ENCODE data around the gene SEC23B. TPM values are rescaled to one million over a fixed set of nuclear protein-coding genes. Genes with fewer than 3 reads are reported as not detected.
"Not testable (repeated sequence)": the region's sequence is repeated elsewhere in the genome, so short reads cannot be mapped to it uniquely, and the experiment has no call there.

Gene SEC23B
- 45.8 and 50.2 TPM in 2 replicates for total RNA-seq (2014; rRNA removed; shearing (Covaris generic))

- peak; percentile 97 for DNase-seq (ENCODE audit: low spot score)
Observed at GRCh38 chr20:18507218-18508191, at the start of gene SEC23B. SEC23B (plus strand) TSS chr20:18507940; CDS start chr20:18510836, 2,896 bp downstream.

GRCh38 chr20:18465536-18466200 is 42.1 kb upstream of the SEC23B start:
- DNase-seq (ENCODE audit: low spot score) = no peak

GRCh38 chr20:18466574-18466893 is 41.2 kb upstream of the SEC23B start:
- DNase-seq (ENCODE audit: low spot score) = no peak

GRCh38 chr20:18466894-18467730 is 40.6 kb upstream of the SEC23B start, which contains the start of the genes DZANK1 and POLR3F:
DZANK1 (minus strand) TSS chr20:18467030; CDS start chr20:18465358, 1,672 bp downstream.
POLR3F (plus strand) TSS chr20:18467390; CDS start chr20:18467507, 117 bp downstream.
- DNase-seq (ENCODE audit: low spot score) = peak; percentile 92

GRCh38 chr20:18477218-18477617 is 30.5 kb upstream of the SEC23B start:
- no peak for DNase-seq (ENCODE audit: low spot score)

- DNase-seq (ENCODE audit: low spot score) = no peak
Observed at GRCh38 chr20:18477821-18478220, 29.9 kb upstream of the SEC23B start.

GRCh38 chr20:18481596-18481995 is 26.1 kb upstream of the SEC23B start:
- DNase-seq (ENCODE audit: low spot score) = no peak

- no peak for DNase-seq (ENCODE audit: low spot score)
Observed at GRCh38 chr20:18488301-18488700, 19.4 kb upstream of the SEC23B start.

GRCh38 chr20:18496042-18496441 is 11.7 kb upstream of the SEC23B start:
- DNase-seq (ENCODE audit: low spot score) = no peak

GRCh38 chr20:18496740-18497592 is 10.8 kb upstream of the SEC23B start, which contains the start of gene RBBP9:
RBBP9 (minus strand) TSS chr20:18497225; CDS start chr20:18497167, 58 bp downstream.
- DNase-seq (ENCODE audit: low spot score) = peak; percentile 70

GRCh38 chr20:18497603-18498002 is 10.1 kb upstream of the SEC23B start:
- DNase-seq (ENCODE audit: low spot score) = no peak

- DNase-seq (ENCODE audit: low spot score) = not testable (repeated sequence)
Observed at GRCh38 chr20:18501672-18502071, 6.1 kb upstream of the SEC23B start.

- no peak for DNase-seq (ENCODE audit: low spot score)
Observed at GRCh38 chr20:18504479-18505060, 3.2 kb upstream of the SEC23B start.

- DNase-seq (ENCODE audit: low spot score) = no peak
Observed at GRCh38 chr20:18506744-18507143, 996 bp upstream of the SEC23B start.

GRCh38 chr20:18511571-18511970 is 3.8 kb downstream of the SEC23B start:
- no peak for DNase-seq (ENCODE audit: low spot score)

- DNase-seq (ENCODE audit: low spot score) = no peak
Observed at GRCh38 chr20:18513208-18513607, 5.5 kb downstream of the SEC23B start.

- DNase-seq (ENCODE audit: low spot score) = no peak
Observed at GRCh38 chr20:18514127-18514526, 6.4 kb downstream of the SEC23B start.

GRCh38 chr20:18515973-18516372 is 8.2 kb downstream of the SEC23B start:
- DNase-seq (ENCODE audit: low spot score) = no peak

- not testable (repeated sequence) for DNase-seq (ENCODE audit: low spot score)
Observed at GRCh38 chr20:18522066-18522465, 14.3 kb downstream of the SEC23B start.

GRCh38 chr20:18523066-18523465 is 15.3 kb downstream of the SEC23B start:
- no peak for DNase-seq (ENCODE audit: low spot score)

All from H4 (cell line).